Measurements from ENCODE around the gene PRSS56.

Gene PRSS56

DNA sequence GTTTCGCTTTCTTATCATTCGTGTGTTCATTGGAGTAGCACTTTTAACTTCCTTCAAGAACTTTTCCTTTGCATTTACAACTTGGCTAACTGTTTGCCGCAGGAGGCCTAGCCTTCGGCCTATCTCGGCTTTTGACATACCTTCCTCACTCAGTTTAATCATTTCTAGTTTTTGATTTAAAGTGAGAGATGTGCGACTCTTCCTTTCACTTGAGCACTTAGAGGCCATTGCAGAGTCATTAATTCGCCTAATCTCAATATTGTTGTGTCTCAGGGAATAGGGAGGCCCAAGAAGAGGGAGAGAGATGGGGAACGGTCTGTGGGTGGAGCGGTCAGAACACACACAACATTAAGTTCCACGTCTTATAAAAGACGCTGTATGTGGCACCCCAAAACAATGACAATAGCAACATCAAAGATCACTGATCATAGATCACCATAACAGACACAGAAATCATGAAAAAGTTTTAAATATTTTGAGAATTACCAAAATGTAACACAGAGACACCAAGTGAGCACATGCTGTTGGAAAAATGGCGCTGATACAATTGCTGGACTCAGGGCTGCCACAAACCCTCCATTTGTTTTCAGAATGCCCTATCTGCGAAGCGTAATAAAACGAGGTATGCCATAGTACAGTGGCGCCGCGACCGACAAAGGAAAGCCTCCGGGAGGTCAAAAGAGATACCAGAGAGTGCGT is 29.6 kb downstream of the PRSS56 start:
- H3K9me3 ChIP-seq (ENCODE audit: control insufficient read depth in 5 of 5, low read length in 5 of 5), result no peaks in the 10 kb centered on the region
- H3K9ac ChIP-seq (ENCODE audit: low read length in 5 of 5), result peak overlapping the region; percentile 66 to 97 (median 90)
- H3K27me3 ChIP-seq (ENCODE audit: control insufficient read depth in 5 of 5, insufficient read depth in 4 of 5, low read length in 5 of 5), result no peaks in the 10 kb centered on the region
- peak overlapping the region; percentile 75 to 95 (median 93) for H3K4me3 ChIP-seq (ENCODE audit: low read depth in 1 of 5, low read length in 5 of 5)
- peaks cover 0 to 5% (median 3%) of the 10 kb centered on the region in 5 donors for H3K36me3 ChIP-seq (ENCODE audit: control insufficient read depth in 5 of 5, insufficient read depth in 5 of 5, low read length in 5 of 5)
- peaks cover 9 to 29% (median 27%) of the 10 kb centered on the region in 5 donors for H3K4me1 ChIP-seq (ENCODE audit: control insufficient read depth in 5 of 5, insufficient read depth in 5 of 5, low read length in 5 of 5)
- H3K27ac ChIP-seq (ENCODE audit: low read depth, low read length), result peak overlapping the region; percentile 94

GRCh38 chr2:232550354-232551249 is 30.4 kb downstream of the PRSS56 start, which contains the start of the genes EIF4E2 and TIGD1:
Gene EIF4E2 (plus strand): TSS chr2:232550689. CDS start chr2:232550725, 36 bp downstream.
Gene TIGD1 (minus strand): TSS chr2:232550557. CDS start chr2:232549882, 675 bp downstream.
- peak within 1 kb of the TSS; percentile 94 for H3K27ac ChIP-seq (ENCODE audit: low read depth, low read length)
- H3K4me1 ChIP-seq (ENCODE audit: control insufficient read depth in 5 of 5, insufficient read depth in 5 of 5, low read length in 5 of 5), result peaks cover 9 to 30% (median 29%) of the 10 kb centered on the region in 5 donors
- H3K9me3 ChIP-seq (ENCODE audit: control insufficient read depth in 5 of 5, low read length in 5 of 5), result no peaks in the 10 kb centered on the region
- H3K4me3 ChIP-seq (ENCODE audit: low read depth in 1 of 5, low read length in 5 of 5), result peak within 1 kb of the TSS; percentile 75 to 98 (median 93)
- peaks cover 0 to 5% (median 3%) of the 10 kb centered on the region in 5 donors for H3K36me3 ChIP-seq (ENCODE audit: control insufficient read depth in 5 of 5, insufficient read depth in 5 of 5, low read length in 5 of 5)
- peak within 1 kb of the TSS; percentile 66 to 97 (median 92) for H3K9ac ChIP-seq (ENCODE audit: low read length in 5 of 5)
- H3K27me3 ChIP-seq (ENCODE audit: control insufficient read depth in 5 of 5, insufficient read depth in 4 of 5, low read length in 5 of 5), result no peaks in the 10 kb centered on the region

GRCh38 chr2:232551250-232551638 is 31.1 kb downstream of the PRSS56 start:
- Histone ChIP-seq H3K9me3 (ENCODE audit: control insufficient read depth in 5 of 5, low read length in 5 of 5) (no peaks in the 10 kb centered on the region), H3K4me3 (ENCODE audit: low read depth in 1 of 5, low read length in 5 of 5) (peak overlapping the region; percentile 75 to 98 (median 93)), H3K27ac (ENCODE audit: low read depth, low read length) (peak overlapping the region; percentile 94), H3K36me3 (ENCODE audit: control insufficient read depth in 5 of 5, insufficient read depth in 5 of 5, low read length in 5 of 5) (peaks cover 1 to 9% (median 4%) of the 10 kb centered on the region in 5 donors), H3K4me1 (ENCODE audit: control insufficient read depth in 5 of 5, insufficient read depth in 5 of 5, low read length in 5 of 5) (peaks cover 9 to 30% (median 29%) of the 10 kb centered on the region in 5 donors), H3K27me3 (ENCODE audit: control insufficient read depth in 5 of 5, insufficient read depth in 4 of 5, low read length in 5 of 5) (no peaks in the 10 kb centered on the region), H3K9ac (ENCODE audit: low read length in 5 of 5) (peak overlapping the region; percentile 57 to 97 (median 92))

- peak overlapping the region; percentile 22 to 93 (median 90) for H3K9ac ChIP-seq (ENCODE audit: low read length in 5 of 5)
Measured at GRCh38 chr2:232551776-232552175, 31.6 kb downstream of the PRSS56 start.

DNA sequence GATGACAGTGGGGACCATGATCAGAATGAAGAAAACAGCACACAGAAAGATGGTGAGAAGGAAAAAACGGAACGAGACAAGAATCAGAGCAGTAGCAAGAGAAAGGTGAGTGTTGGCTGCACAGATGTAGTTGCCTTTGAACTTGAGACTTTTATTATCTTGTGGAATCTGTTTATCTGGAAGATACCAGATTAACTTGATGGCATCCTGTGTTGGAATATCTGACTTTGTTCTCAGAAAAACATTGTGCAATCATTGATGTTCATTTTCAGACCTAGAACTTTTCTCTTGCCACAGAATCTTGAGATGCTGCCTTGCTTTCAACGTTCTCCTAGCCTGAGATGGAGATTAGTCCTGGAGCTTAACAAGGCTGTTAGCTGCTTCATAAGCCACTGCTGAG is 36.2 kb downstream of the PRSS56 start:
- Histone ChIP-seq H3K36me3 (ENCODE audit: control insufficient read depth in 5 of 5, insufficient read depth in 5 of 5, low read length in 5 of 5) (peaks cover 28 to 53% (median 35%) of the 10 kb centered on the region in 5 donors), H3K27me3 (ENCODE audit: control insufficient read depth in 5 of 5, insufficient read depth in 4 of 5, low read length in 5 of 5) (no peaks in the 10 kb centered on the region), H3K4me3 (ENCODE audit: low read depth in 1 of 5, low read length in 5 of 5) (no peak overlapping the region), H3K4me1 (ENCODE audit: control insufficient read depth in 5 of 5, insufficient read depth in 5 of 5, low read length in 5 of 5) (peaks cover 5 to 18% (median 16%) of the 10 kb centered on the region in 5 donors), H3K27ac (ENCODE audit: low read depth, low read length) (no peak overlapping the region), H3K9me3 (ENCODE audit: control insufficient read depth in 5 of 5, low read length in 5 of 5) (no peaks in the 10 kb centered on the region), H3K9ac (ENCODE audit: low read length in 5 of 5) (no peak overlapping the region)

More at GRCh38 chr2:232551776-232552175, 31.6 kb downstream of the PRSS56 start:
- no peaks in the 10 kb centered on the region for H3K27me3 ChIP-seq (ENCODE audit: control insufficient read depth in 5 of 5, insufficient read depth in 4 of 5, low read length in 5 of 5)
- peaks cover 6 to 14% (median 9%) of the 10 kb centered on the region in 5 donors for H3K36me3 ChIP-seq (ENCODE audit: control insufficient read depth in 5 of 5, insufficient read depth in 5 of 5, low read length in 5 of 5)
- no peaks in the 10 kb centered on the region for H3K9me3 ChIP-seq (ENCODE audit: control insufficient read depth in 5 of 5, low read length in 5 of 5)
- peak overlapping the region; percentile 75 to 98 (median 93) for H3K4me3 ChIP-seq (ENCODE audit: low read depth in 1 of 5, low read length in 5 of 5)
- H3K27ac ChIP-seq (ENCODE audit: low read depth, low read length), result peak overlapping the region; percentile 94
- H3K4me1 ChIP-seq (ENCODE audit: control insufficient read depth in 5 of 5, insufficient read depth in 5 of 5, low read length in 5 of 5), result peaks cover 9 to 30% (median 29%) of the 10 kb centered on the region in 5 donors

GRCh38 chr2:232562515-232563151 is 42.4 kb downstream of the PRSS56 start:
- Histone ChIP-seq H3K4me1 (ENCODE audit: control insufficient read depth in 5 of 5, insufficient read depth in 5 of 5, low read length in 5 of 5) (no peaks in the 10 kb centered on the region), H3K9ac (ENCODE audit: low read length in 5 of 5) (no peak overlapping the region), H3K4me3 (ENCODE audit: low read depth in 1 of 5, low read length in 5 of 5) (no peak overlapping the region), H3K27ac (ENCODE audit: low read depth, low read length) (no peak overlapping the region), H3K9me3 (ENCODE audit: control insufficient read depth in 5 of 5, low read length in 5 of 5) (no peaks in the 10 kb centered on the region), H3K27me3 (ENCODE audit: control insufficient read depth in 5 of 5, insufficient read depth in 4 of 5, low read length in 5 of 5) (no peaks in the 10 kb centered on the region), H3K36me3 (ENCODE audit: control insufficient read depth in 5 of 5, insufficient read depth in 5 of 5, low read length in 5 of 5) (peaks cover 36 to 92% (median 72%) of the 10 kb centered on the region in 5 donors)

- H3K9me3 ChIP-seq (ENCODE audit: control insufficient read depth in 5 of 5, low read length in 5 of 5), result no peaks in the 10 kb centered on the region
- H3K27ac ChIP-seq (ENCODE audit: low read depth, low read length), result no peak overlapping the region
- H3K4me1 ChIP-seq (ENCODE audit: control insufficient read depth in 5 of 5, insufficient read depth in 5 of 5, low read length in 5 of 5), result no peaks in the 10 kb centered on the region
- H3K36me3 ChIP-seq (ENCODE audit: control insufficient read depth in 5 of 5, insufficient read depth in 5 of 5, low read length in 5 of 5), result peaks cover 44 to 93% (median 76%) of the 10 kb centered on the region in 5 donors
- H3K27me3 ChIP-seq (ENCODE audit: control insufficient read depth in 5 of 5, insufficient read depth in 4 of 5, low read length in 5 of 5), result no peaks in the 10 kb centered on the region
- H3K9ac ChIP-seq (ENCODE audit: low read length in 5 of 5), result no peak overlapping the region
- no peak overlapping the region for H3K4me3 ChIP-seq (ENCODE audit: low read depth in 1 of 5, low read length in 5 of 5)
Measured at GRCh38 chr2:232563580-232563979, 43.4 kb downstream of the PRSS56 start.

DNA sequence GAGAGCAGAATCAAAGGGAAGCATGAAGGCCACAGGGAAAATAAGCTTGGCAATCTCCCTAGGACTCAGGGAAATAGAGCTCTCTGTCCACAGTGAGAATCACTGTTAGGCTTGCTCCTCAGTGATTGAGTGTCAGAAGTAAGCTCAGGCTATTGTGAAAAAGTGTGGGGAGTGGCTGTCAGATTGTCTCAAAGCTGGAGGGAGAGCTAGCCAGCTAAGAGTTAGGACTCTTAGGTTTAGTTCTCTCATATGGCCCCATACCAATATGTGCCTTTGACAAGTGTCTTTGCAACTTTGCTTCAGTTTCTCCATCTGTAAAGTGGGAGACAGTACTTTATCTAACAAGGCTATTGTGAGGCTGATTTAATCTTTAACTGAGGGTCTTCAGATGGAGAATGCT is 47.5 kb downstream of the PRSS56 start:
- no peaks in the 10 kb centered on the region for H3K27me3 ChIP-seq (ENCODE audit: control insufficient read depth in 5 of 5, insufficient read depth in 4 of 5, low read length in 5 of 5)
- H3K9ac ChIP-seq (ENCODE audit: low read length in 5 of 5), result no peak overlapping the region
- peaks cover 45 to 97% (median 81%) of the 10 kb centered on the region in 5 donors for H3K36me3 ChIP-seq (ENCODE audit: control insufficient read depth in 5 of 5, insufficient read depth in 5 of 5, low read length in 5 of 5)
- H3K4me1 ChIP-seq (ENCODE audit: control insufficient read depth in 5 of 5, insufficient read depth in 5 of 5, low read length in 5 of 5), result no peaks in the 10 kb centered on the region
- no peak overlapping the region for H3K27ac ChIP-seq (ENCODE audit: low read depth, low read length)
- no peak overlapping the region for H3K4me3 ChIP-seq (ENCODE audit: low read depth in 1 of 5, low read length in 5 of 5)
- no peaks in the 10 kb centered on the region for H3K9me3 ChIP-seq (ENCODE audit: control insufficient read depth in 5 of 5, low read length in 5 of 5)

DNA sequence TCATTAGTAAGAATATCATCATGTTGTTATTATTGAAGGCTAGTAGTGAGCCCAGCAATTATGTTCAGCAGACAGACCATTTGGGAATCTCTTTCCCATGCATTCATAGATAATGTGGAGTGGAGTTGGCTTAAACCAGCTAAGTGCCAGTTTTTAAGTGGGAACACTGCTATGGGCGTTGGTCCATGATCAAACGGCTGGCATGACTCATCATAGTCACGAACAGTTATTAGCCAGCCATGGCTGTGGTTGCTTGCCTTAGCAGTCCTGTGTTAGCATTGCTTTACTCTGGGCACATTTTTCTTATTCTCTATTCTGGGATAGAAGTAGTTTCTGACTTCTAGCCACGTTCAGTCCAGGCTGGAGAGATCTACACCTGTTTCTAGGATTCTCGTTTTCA is 48.0 kb downstream of the PRSS56 start:
- no peak overlapping the region for H3K9ac ChIP-seq (ENCODE audit: low read length in 5 of 5)
- peaks cover 46 to 97% (median 80%) of the 10 kb centered on the region in 5 donors for H3K36me3 ChIP-seq (ENCODE audit: control insufficient read depth in 5 of 5, insufficient read depth in 5 of 5, low read length in 5 of 5)
- no peaks in the 10 kb centered on the region for H3K27me3 ChIP-seq (ENCODE audit: control insufficient read depth in 5 of 5, insufficient read depth in 4 of 5, low read length in 5 of 5)
- H3K27ac ChIP-seq (ENCODE audit: low read depth, low read length), result no peak overlapping the region
- no peaks in the 10 kb centered on the region for H3K4me1 ChIP-seq (ENCODE audit: control insufficient read depth in 5 of 5, insufficient read depth in 5 of 5, low read length in 5 of 5)
- H3K4me3 ChIP-seq (ENCODE audit: low read depth in 1 of 5, low read length in 5 of 5), result no peak overlapping the region
- H3K9me3 ChIP-seq (ENCODE audit: control insufficient read depth in 5 of 5, low read length in 5 of 5), result no peaks in the 10 kb centered on the region
